Activated gamma-delta T cell treated with anti-CD3 and anti-CD28 coated beads, Interleukin-2, amount 50 U/mL, for 16 hours (primary cell): Measurements from ENCODE around the gene CYP4F22.
"Not testable (repeated sequence)": the region's sequence is repeated elsewhere in the genome, so short reads cannot be mapped to it uniquely, and the experiment has no call there.

Experiments
- DNase-seq: peaks from one replicate; pipeline ENCODE4 v3.0.0-alpha.2; 2020; ENCODE audit warnings: low read depth

Gene CYP4F22

GRCh38 chr19:15576526-15577156 is 68.3 kb downstream of the CYP4F22 start:
- no peak for DNase-seq

GRCh38 chr19:15577184-15577771 is 69.0 kb downstream of the CYP4F22 start:
- no peak for DNase-seq

GRCh38 chr19:15583346-15583745 is 75.0 kb downstream of the CYP4F22 start:
- no peak for DNase-seq

GRCh38 chr19:15584095-15584494 is 75.8 kb downstream of the CYP4F22 start:
- no peak for DNase-seq

GRCh38 chr19:15584541-15585115 is 76.3 kb downstream of the CYP4F22 start:
- DNase-seq = peak; percentile 78

- DNase-seq = no peak
These were observed 79.3 kb downstream of the CYP4F22 start for GRCh38 chr19:15587663-15588062.

- no peak for DNase-seq
These were observed 79.9 kb downstream of the CYP4F22 start for GRCh38 chr19:15588265-15588664.

- DNase-seq = no peak
These were observed 81.6 kb downstream of the CYP4F22 start for GRCh38 chr19:15589760-15590451.

GRCh38 chr19:15591796-15592195 is 83.5 kb downstream of the CYP4F22 start:
- DNase-seq = no peak

GRCh38 chr19:15592506-15592905 is 84.2 kb downstream of the CYP4F22 start:
- not testable (repeated sequence) for DNase-seq

- DNase-seq = not testable (repeated sequence)
These were observed 85.4 kb downstream of the CYP4F22 start for GRCh38 chr19:15593766-15594165.

GRCh38 chr19:15595069-15595468 is 86.7 kb downstream of the CYP4F22 start:
- no peak for DNase-seq
